HL-60/S4 treated with phorbol 12-myristate 13-acetate at 8.2 ng/mL for 4 days and 3 days (cell line): ENCODE measurements around the gene HSD17B2.

Experiments used
- in situ Hi-C: fragments of 300-500 bp; cut with MboI; formaldehyde crosslinking; loops from 2 replicates; pipeline ENCODE4 v1.15.0; 2022; ENCODE audit warnings: low sequenced_read_pairs

Gene HSD17B2

GRCh38 chr16:82046941-82047340, 11.9 kb downstream of the HSD17B2 start:
- in situ Hi-C loops, result loop anchor here (25.0 kb wide), 1 partner anchor 190 kb away; no protein-coding TSS in a partner anchor

DNA sequence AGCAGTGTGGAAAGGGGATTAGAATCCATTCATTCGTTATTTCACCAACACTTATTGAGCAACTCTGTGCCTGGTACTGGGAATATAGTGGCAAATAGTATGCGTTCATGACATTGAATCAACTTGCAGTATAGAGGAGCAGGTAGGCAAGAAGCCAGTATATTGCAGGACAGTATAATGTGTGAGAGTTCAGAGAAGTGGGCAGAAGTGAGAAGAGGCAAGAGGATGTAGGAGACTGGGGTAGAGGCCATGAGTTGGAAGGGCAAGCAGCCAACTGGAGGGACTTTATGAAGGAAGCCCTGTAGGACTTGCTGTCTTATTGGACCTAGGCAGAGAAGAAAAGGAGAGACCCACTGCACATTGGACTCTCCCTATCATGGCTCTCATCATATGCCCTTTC, 12.3 kb downstream of the HSD17B2 start:
- in situ Hi-C loops, result loop anchor here (25.0 kb wide), 1 partner anchor 190 kb away; no protein-coding TSS in a partner anchor

GRCh38 chr16:82047787-82048186, 12.7 kb downstream of the HSD17B2 start:
- in situ Hi-C loops, result loop anchor here (25.0 kb wide), 1 partner anchor 190 kb away; no protein-coding TSS in a partner anchor

GRCh38 chr16:82049484-82049883, 14.4 kb downstream of the HSD17B2 start:
- in situ Hi-C loops, result loop anchor here (25.0 kb wide), 1 partner anchor 188 kb away; no protein-coding TSS in a partner anchor

GRCh38 chr16:82050506-82050905, 15.5 kb downstream of the HSD17B2 start:
- in situ Hi-C loops, result no loop called here

DNA sequence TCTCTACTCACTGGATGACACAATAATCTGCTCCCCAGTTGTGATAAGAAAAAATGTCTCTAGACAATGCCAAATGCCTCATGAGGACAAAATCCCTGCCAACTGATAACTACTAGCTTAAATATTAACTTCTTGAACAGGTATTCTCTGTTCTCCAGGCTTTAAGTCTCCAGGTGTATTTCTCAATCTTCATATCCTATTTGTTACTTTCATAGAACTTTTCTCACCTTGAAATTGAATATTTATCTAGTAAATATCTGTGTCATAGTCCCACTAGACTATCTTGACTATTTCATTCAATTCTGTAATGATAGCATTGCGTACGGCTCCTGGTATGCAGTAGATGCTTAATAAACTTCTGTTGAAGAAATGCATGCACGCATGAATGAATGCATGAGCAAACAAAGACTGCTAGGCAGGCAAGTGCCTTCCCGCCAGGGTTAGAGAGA, 15.9 kb downstream of the HSD17B2 start:
- in situ Hi-C loops, result no loop called here

- in situ Hi-C loops, result no loop called here
These were observed 16.6 kb downstream of the HSD17B2 start for GRCh38 chr16:82051656-82052055.

GRCh38 chr16:82055117-82055516, 20.1 kb downstream of the HSD17B2 start:
- in situ Hi-C loops, result no loop called here

DNA sequence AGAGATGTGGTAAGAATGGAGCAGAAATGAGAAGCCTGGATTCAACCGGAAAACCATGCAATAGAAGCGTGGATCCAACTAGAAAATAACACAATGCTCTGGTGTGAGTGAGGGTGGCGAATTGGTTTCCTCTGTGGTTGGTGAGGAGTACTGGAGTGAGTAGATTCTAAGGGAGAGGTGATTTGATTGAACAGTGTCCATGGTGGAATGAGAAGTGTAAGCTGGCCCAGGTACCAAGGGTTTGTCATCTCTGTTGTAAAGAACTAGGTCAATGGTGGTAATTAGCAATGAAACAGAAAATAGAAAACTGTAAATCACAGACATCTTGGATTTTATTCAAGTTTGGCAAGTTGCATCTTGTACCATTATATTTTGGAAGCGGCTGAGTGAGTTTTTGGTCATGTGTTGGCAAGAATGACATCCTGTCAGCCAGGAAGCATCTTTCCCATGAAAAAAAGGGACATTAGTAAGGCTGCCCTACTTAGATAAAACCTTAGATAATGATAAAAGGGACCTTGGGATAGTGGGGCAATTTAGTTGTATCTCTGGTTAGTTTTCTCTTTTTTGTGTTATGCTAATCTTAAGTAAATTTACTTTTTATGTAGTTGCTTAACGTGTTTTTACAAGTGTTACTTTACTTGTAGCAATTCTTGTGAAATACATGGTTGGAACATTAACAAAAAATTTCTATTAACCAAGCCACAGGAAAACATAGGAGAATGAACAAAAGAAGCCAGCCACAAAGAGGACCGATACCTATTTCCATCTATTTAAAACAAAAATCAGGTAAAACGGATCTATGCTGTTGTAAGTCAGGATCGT, 20.9 kb downstream of the HSD17B2 start:
- in situ Hi-C loops, result no loop called here

GRCh38 chr16:82056550-82056896, 21.5 kb downstream of the HSD17B2 start:
- in situ Hi-C loops, result no loop called here

DNA sequence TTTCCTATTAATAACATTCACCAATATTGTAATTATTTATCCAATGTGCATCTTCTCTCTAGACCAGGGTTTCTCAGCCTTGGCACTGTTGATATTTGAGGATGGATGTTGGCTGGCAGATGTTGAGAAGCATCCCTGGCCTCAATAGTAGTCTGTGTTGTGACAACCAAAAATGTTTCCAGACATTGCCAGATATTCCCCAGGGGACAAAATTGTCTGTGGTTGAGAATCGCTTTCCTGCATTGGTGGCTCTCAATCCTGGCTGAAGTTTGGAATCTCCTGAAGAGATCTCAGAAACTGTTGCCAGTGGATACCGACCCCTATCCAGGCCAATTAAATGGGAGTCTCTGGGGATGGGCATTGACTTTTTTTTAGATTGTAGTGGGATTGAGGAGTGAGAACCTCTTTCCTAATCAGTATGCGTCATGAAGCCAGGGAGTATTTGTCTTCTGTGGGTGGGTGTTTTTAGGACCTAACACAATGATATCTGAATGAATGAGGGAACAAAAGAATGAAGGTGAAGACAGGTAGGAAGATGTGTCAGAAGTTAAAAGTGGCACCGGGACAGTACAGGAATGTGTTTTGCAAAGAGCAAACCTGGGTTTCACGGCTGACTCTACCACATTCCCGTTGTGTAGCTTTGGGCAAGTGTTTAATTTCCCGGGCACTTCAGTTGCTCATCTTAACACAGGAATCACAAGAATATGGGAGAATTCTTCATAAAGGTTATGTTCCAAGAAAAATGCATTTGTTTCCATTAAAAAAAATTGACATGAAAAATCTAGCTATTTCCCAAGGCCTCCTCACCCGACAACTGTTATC, 24.3 kb downstream of the HSD17B2 start:
- in situ Hi-C loops, result no loop called here

GRCh38 chr16:82059983-82060421, 24.9 kb downstream of the HSD17B2 start:
- in situ Hi-C loops, result no loop called here

GRCh38 chr16:82061861-82062525, 26.9 kb downstream of the HSD17B2 start:
- in situ Hi-C loops, result no loop called here

DNA sequence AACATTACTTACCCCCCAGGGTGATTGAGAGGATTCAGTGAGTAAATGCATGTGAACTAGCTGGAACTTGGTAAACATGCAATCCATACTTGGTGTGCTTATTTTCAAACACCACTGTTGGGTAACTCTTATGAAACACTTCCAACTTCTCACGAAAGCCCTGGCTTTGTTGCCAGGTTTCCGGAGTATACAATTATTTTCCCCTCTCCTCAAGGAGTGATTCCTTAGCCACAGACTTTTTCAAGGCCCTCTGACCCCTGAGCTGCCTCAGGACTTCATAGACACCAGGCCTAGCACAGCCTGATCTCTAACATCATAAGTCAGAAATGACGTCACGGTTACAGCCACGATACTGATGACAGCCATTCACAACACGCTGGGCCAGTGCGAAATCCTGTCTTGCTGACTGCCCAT, 27.6 kb downstream of the HSD17B2 start:
- in situ Hi-C loops, result no loop called here

GRCh38 chr16:82063456-82064082, 28.5 kb downstream of the HSD17B2 start:
- in situ Hi-C loops, result no loop called here

DNA sequence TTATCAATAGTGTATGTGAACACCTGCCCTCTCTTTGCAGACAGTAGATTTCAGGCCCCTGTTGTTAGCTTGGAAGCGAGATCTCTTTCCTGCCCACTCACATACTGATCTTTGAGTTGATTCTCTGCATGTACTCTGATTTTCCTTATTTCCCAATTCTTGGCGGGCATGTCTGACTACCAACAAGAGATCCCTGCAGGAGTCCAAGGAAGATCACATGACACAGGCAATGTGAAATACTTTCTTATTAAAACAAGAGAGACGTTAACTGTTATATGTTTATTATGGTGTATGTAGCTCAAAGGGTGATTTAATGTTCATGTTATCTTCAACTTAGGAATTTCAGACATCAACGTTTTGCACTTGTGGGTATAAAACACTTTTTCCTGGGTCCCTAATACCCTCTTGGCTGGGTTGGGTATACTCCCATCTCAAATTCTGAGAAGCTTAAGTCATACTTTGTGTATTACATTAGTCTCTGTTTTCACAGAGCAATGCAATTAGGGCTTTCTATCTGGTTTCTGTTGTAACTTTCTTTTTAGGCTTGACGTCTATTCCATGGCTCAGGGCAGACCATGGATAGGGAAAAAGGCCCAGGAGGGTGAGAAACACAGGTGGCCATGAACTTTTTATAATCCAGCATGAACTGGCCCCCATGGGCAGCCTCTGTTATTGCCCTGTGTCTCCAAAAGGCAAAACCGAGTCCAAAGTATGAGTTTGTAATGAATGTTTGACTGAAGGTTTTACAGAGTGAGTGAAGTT, 32.2 kb downstream of the HSD17B2 start:
- in situ Hi-C loops, result no loop called here

DNA sequence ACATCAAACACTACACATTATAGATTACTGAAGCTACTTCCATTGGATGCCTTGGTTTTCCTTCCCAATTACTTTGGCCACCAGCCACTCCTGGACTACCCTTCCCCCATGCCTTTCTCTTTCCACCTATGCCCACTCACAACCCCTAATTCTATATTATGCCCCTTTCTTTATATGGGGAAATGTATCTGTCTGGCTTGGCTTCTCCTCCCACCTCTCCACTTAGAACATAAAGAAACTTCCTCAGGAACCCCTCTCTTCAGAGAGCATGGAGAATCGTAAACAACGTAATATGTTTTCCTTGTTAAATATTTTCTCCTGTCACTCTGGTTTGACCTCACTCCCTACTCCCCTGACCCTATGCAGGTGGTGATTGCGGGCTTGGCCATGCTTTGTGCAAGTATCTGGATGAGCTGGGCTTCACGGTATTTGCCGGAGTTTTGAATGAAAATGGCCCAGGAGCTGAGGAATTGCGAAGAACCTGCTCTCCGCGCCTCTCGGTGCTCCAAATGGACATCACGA, 32.8 kb downstream of the HSD17B2 start:
- in situ Hi-C loops, result no loop called here

DNA sequence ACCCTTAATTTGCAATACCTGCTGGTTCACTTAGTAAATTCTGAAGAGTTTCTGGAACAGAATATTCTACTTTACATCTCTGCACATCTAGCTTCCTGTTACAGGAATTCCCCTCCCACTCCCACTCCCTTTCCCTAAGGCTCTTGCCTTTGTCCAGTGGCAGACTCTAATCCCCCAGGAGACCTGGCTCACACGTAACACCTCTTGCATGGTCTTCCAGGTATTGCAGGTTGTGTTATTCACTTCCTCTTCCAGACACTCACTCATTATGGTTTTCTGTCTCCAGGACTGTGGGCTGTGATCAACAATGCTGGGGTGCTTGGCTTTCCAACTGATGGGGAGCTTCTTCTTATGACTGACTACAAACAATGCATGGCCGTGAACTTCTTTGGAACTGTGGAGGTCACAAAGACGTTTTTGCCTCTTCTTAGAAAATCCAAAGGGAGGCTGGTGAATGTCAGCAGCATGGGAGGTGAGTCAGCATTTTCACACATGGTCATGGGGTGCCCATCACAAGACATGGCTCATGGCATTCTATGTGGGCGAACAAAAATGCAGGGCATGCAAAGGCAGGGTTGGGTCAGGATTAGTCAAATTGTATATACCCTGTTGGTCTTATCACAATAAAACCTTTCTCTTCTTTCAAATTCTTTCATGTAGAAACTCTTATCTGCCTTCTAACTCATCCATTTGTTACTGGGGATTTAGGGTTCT, 35.8 kb downstream of the HSD17B2 start:
- in situ Hi-C loops, result no loop called here

DNA sequence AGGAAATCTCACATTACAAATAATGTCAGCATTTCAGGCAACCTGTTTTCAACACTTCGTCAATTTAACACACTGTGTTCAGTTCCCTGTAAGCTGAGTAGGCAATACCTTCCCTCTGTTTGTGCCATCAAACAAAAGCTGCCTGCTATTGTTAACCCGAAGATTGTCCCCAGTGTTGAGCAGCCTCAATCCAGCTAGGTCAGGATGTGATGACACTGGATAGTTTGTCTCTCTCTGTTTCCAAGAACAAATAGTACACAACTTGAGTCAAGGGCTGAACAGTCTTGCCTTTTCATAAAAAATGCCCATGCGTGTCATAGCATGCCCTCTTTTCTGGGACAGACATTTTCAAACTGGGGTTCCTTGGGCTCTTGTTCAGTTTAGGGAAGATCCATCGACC, 36.4 kb downstream of the HSD17B2 start:
- in situ Hi-C loops, result no loop called here
